A673 (cell line): ENCODE measurements around the gene RAB11FIP4. TPM values are rescaled to one million over a fixed set of nuclear protein-coding genes. Genes with fewer than 3 reads are reported as not detected.

Experiments
- BruUV-seq: library from RNA; stranded (reverse); fragments of 400-500 nt; replicated peaks from 2 replicates; lab custom pipeline; 2021; lab: Mats Ljungman, UMichigan
- CTCF ChIA-PET: fragments of 300-600 bp; sonication (Branson Sonifier 250); formaldehyde crosslinking; loops from one replicate; lab custom pipeline; 2022; ENCODE audit warnings: antibody characterized with exemption; lab: Charles Lee
- POLR2A ChIA-PET: fragments of 300-600 bp; sonication (Branson Sonifier 250); formaldehyde crosslinking; loops from one replicate; lab custom pipeline; 2022; ENCODE audit warnings: antibody characterized with exemption; ENCODE audit not compliant: low non-redundant PET; lab: Charles Lee
- DNase-seq: peaks from one replicate; pipeline ENCODE4 v3.0.0-alpha.2; 2015; ENCODE audit warnings: low spot score
- H3K27ac ChIP-seq: fragments of 200-600 bp; sonication (generic); 2 replicates; pipeline ENCODE4 v1.5.1; 2016; ENCODE audit warnings: mixed run types, low read depth, mild to moderate bottlenecking, mixed read lengths, antibody characterized with exemption, low read length; ENCODE audit not compliant: poor library complexity, severe bottlenecking
- H3K27me3 ChIP-seq: fragments of 200-600 bp; sonication (generic); replicated peaks from 2 replicates; pipeline ENCODE4 v1.6.1; 2017; ENCODE audit warnings: mixed run types, low read depth, mild to moderate bottlenecking, mixed read lengths, antibody characterized with exemption, low read length; ENCODE audit not compliant: insufficient read depth, poor library complexity
- H3K36me3 ChIP-seq: fragments of 200-600 bp; sonication (generic); 2 replicates; pipeline ENCODE4 v1.6.1; 2016; ENCODE audit warnings: mixed run types, mild to moderate bottlenecking, mixed read lengths, antibody characterized with exemption, low read length; ENCODE audit not compliant: insufficient read depth, poor library complexity, severe bottlenecking
- H3K4me1 ChIP-seq: fragments of 200-600 bp; sonication (generic); 2 replicates; pipeline ENCODE4 v1.6.1; 2017; ENCODE audit warnings: mixed run types, mild to moderate bottlenecking, mixed read lengths, antibody characterized with exemption, low read length; ENCODE audit not compliant: insufficient read depth, poor library complexity, severe bottlenecking
- H3K4me3 ChIP-seq: fragments of 200-600 bp; sonication (generic); 2 replicates; pipeline ENCODE4 v1.5.1; 2016; ENCODE audit warnings: low read depth, mixed run types, mild to moderate bottlenecking, mixed read lengths, low read length; ENCODE audit not compliant: poor library complexity, severe bottlenecking
- H3K9me3 ChIP-seq: fragments of 200-600 bp; sonication (generic); 2 replicates; pipeline ENCODE4 v1.6.1; 2016; ENCODE audit warnings: mixed run types, low read depth, mild to moderate bottlenecking, mixed read lengths, antibody characterized with exemption, low read length; ENCODE audit not compliant: poor library complexity, severe bottlenecking
- EZH2 ChIP-seq: fragments of 200-600 bp; sonication (generic); IDR thresholded peaks from 2 replicates; pipeline ENCODE4 v1.6.1; 2017; ENCODE audit warnings: borderline replicate concordance, low read depth, mild to moderate bottlenecking, mixed read lengths, antibody characterized with exemption, low read length; ENCODE audit not compliant: poor library complexity, severe bottlenecking
- intact Hi-C: fragments of 100-400 bp; cut with micrococcal nuclease; formaldehyde crosslinking; loops from one replicate; pipeline ENCODE4 v1.10.0; 2022; ENCODE audit not compliant: unreplicated experiment
- total RNA-seq: library from RNA; stranded (reverse); gene quantifications from 2 replicates; pipeline ENCODE4 v1.2.3, GENCODE V29; 2021
- TF ChIP-seq, protein P1 (sequence below): fragments of 300-800, 200-600 bp; sonication (generic); conservative IDR thresholded peaks from 2 replicates; pipeline ENCODE4 v1.5.1; 2017; ENCODE audit warnings: low read depth, mild to moderate bottlenecking, antibody characterized with exemption, low read length, moderate library complexity, mixed read lengths

RAB11FIP4 gene
- total RNA-seq, 1 experiment from 2014 or later = 2.4 TPM

DNA sequence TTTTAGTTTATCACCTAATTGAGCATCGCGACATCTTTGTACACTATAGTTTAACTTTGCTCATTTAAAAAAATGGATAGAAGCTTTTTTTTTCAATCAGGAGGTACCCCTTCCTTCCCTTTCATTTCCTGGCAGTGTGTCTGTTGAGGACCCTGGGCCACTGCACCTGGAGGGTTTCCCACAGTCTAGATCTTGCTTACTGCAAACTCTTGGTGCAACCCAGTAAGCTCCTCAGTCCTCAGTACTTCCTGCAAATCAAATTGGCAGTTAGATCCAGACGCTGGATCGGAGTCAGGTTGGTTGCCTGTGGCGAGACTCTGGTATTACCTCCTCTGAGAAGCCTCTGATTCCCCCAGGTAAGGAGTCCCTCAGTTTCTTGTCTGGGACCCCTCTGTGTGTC lies 162.0 kb downstream of the RAB11FIP4 start:
- ChIA-PET POLR2A (no interaction called here), CTCF (no interaction called here)

GRCh38 chr17:31554930-31555329 lies 163.5 kb downstream of the RAB11FIP4 start:
- no peaks in the 10 kb centered on the region for H3K27me3 ChIP-seq
- TF ChIP-seq, protein P1, sequence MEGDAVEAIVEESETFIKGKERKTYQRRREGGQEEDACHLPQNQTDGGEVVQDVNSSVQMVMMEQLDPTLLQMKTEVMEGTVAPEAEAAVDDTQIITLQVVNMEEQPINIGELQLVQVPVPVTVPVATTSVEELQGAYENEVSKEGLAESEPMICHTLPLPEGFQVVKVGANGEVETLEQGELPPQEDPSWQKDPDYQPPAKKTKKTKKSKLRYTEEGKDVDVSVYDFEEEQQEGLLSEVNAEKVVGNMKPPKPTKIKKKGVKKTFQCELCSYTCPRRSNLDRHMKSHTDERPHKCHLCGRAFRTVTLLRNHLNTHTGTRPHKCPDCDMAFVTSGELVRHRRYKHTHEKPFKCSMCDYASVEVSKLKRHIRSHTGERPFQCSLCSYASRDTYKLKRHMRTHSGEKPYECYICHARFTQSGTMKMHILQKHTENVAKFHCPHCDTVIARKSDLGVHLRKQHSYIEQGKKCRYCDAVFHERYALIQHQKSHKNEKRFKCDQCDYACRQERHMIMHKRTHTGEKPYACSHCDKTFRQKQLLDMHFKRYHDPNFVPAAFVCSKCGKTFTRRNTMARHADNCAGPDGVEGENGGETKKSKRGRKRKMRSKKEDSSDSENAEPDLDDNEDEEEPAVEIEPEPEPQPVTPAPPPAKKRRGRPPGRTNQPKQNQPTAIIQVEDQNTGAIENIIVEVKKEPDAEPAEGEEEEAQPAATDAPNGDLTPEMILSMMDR = no peak
- no peak for TF ChIP-seq EZH2
- BruUV-seq = no TSS peak
- DNase-seq = no peak
- H3K4me1 ChIP-seq = no peaks in the 10 kb centered on the region
- H3K36me3 ChIP-seq = no peaks in the 10 kb centered on the region
- ChIA-PET POLR2A (no interaction called here), CTCF (interaction anchor here (0.6 kb wide), 1 partner anchor 266 kb away, joined by 3 read pairs; no protein-coding TSS in a partner anchor)
- no peaks in the 10 kb centered on the region for H3K9me3 ChIP-seq
- no peak overlapping the region for H3K27ac ChIP-seq
- intact Hi-C loops = no loop called here
- H3K4me3 ChIP-seq = no peak overlapping the region

More for the DNA sequence above, 162.0 kb downstream of the RAB11FIP4 start:
- Histone ChIP-seq H3K4me1 (no peaks in the 10 kb centered on the region), H3K4me3 (no peak overlapping the region), H3K27ac (no peak overlapping the region), H3K36me3 (no peaks in the 10 kb centered on the region), H3K9me3 (no peaks in the 10 kb centered on the region), H3K27me3 (no peaks in the 10 kb centered on the region)
- TF ChIP-seq EZH2 = no peak
- TF ChIP-seq, protein P1 = no peak
- intact Hi-C loops = no loop called here
- DNase-seq = no peak
- BruUV-seq = no TSS peak

DNA sequence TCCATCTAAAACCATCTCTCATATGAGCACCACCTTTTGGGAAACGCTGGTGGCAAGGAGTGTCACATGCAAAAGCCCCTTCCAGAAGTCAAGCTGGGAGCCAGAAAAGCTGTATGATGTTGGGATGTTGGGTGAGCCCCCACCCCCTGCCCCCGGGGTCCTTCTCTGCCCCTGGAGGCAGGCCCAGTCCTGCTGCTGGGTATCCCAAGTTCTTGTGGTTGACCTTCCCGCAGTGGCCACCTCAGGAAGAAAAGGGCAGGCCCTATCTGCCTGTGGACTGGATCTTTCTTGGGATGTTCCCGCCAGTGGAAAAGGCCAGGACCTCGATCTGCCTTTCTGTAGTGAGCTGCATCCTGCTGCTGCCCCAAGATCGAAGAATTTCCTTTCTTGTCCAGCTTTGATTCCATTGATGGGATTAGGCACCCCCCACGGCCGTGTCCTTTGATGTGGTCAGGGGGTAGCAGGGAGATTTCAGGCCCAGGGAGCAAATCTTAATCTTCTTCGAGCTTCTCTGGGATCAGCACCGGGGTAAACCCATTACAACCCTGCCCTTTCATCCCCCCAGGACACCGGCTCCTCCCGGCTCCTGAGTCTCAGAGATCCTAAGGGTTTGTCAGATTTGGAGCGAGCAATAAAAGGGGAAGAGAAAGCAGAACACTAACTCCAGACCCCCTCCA lies 165.6 kb downstream of the RAB11FIP4 start:
- ChIA-PET POLR2A (no interaction called here), CTCF (interaction anchor here (0.6 kb wide), 1 partner anchor 24 kb away, joined by 3 read pairs; no protein-coding TSS in a partner anchor)
- Histone ChIP-seq H3K9me3 (no peaks in the 10 kb centered on the region), H3K4me3 (no peak overlapping the region), H3K27me3 (no peaks in the 10 kb centered on the region), H3K27ac (no peak overlapping the region), H3K4me1 (no peaks in the 10 kb centered on the region), H3K36me3 (no peaks in the 10 kb centered on the region)
- TF ChIP-seq, protein P1 = no peak
- no peak for TF ChIP-seq EZH2
- no TSS peak for BruUV-seq
- no peak for DNase-seq
- intact Hi-C loops = no loop called here
